T-helper 2 cell (primary cell): ENCODE data around the gene JAM3.
"Not testable (repeated sequence)": the region's sequence is repeated elsewhere in the genome, so short reads cannot be mapped to it uniquely, and the experiment has no call there.

Source experiments
- DNase-seq, 5 experiments: peaks; one replicate each; pipeline versions ENCODE4 v3.0.0 to v3.0.0-alpha.2; 2012 to 2022

The JAM3 gene

DNA sequence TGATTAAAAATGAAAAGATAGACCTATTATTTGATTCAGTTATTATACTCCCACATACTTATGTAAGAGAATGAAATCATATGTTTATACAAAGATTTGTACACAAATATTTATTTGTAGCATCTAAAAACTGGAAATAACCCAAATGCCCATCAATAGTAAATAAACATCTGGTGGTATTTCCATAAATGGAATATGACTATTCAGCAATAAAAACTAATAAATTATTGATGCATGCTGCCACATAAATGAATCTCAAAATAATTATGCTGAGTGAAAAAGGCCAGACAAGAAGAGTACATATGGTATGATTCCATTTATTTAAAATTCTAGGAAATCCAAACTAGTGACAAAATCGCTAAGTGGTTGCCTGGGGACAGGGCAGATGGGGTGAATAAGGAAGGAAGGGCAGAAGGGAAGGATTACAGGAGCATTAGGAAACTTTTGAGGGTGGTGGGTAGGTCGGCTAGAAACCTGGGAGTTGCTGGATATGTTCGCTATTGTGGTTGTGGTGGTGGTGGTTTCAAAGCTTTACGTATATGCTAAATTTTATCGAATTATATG is 41.5 kb downstream of the JAM3 start:
- DNase-seq, result no peak

DNA sequence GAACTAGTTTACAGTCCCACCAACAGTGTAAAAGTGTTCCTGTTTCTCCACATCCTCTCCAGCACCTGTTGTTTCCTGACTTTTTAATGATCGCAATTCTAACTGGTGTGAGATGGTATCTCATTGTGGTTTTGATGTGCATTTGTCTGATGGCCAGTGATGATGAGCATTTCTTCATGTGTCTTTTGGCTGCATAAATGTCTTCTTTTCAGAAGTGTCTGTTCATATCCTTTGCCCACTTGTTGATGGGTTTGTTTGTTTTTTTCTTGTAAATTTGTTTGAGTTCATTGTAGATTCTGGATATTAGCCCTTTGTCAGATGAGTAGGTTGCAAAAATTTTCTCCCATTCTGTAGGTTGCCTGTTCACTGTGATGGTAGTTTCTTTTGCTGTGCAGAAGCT is 44.9 kb downstream of the JAM3 start:
- DNase-seq, result not testable (repeated sequence)

DNA sequence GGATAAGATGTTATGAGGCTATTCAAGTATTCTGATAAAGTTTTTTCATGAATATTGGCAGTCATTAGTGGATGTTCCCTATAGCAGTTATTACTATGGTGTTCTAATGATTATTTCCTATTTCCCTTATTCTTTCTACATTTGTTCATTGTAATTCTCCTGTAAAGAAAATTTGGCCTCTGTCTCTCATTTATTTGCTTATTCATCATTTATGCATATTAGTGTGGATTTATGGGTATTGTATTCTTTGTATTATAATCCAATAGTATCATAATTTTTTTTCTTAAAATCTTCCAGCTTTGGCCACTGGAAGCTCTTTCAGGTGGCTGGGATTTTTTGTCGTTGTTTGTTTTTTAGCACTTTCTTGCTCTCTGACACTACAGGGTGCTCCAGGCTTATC is 47.3 kb downstream of the JAM3 start:
- no peak for DNase-seq

DNA sequence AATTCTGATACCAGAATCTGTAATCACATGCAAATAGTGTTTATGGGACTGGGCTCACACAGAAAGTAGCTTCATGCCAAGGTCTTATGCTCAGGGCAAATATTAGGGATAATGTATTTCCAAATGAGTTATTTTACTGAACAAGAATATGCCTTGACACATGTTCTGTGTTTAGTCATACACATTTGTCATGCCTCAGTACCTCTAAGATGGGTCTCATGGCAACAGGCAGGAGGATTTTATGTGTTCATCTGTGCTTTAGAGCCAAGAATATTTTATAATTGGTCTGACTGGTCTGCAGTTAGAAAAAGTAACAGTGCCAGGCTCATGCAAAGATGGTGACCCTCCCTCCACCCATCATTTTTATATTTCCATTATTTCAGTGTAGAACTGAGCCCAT is 49.1 kb downstream of the JAM3 start:
- no peak for DNase-seq

DNA sequence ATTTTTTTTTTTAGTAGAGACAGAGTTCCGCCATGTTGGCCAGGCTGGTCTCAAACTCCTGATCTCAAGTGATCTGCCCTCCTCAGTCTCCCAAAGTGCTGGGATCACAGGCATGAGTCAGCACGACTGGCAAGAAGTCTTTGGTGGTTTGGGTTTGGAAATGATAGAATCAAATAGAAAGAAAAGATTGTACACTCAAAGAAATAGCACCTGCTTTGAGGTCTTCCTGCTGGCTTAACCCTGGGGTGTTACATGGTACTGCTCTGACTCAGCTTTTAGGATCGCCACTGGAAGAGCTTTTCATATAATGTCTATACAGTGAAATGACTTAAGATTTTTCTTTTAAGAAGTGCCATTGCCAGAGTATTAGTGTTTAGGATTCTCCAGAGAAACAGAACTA is 50.2 kb downstream of the JAM3 start:
- DNase-seq, result peak in 1 of 5 experiments; percentile 28

DNA sequence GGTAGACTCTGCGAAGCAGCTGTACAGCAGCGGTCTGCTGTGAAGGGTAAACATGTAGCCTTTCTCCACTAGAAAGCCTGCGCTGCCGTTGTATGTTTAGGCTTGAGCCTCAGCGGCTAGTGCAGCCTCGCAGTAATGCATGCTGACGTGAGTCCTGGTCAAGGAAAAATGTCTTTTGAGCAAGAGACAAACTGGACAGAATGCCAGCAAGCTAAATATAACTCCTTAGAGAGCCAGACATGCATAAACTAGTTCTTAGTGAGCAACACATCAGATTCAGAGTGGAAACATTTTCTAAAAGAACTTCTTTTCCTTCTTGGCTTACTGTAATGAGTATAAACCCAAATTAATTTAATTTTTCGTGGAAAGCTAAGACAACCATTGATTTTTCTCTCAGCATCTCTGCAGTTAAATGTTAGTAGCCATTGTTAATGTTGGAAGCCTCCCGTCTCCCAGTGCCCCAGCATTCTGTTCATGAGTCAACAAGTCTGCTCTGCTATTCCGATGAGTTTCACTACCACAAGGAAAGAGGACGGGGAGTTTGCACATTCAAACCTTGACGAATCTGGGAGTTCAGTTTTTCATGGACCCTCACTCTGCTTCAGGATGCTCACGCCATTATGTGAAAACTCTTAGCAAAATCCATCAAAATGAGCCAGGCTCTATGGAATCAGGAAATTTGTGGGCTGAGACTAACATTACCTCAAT is 51.4 kb downstream of the JAM3 start:
- no peak for DNase-seq

DNA sequence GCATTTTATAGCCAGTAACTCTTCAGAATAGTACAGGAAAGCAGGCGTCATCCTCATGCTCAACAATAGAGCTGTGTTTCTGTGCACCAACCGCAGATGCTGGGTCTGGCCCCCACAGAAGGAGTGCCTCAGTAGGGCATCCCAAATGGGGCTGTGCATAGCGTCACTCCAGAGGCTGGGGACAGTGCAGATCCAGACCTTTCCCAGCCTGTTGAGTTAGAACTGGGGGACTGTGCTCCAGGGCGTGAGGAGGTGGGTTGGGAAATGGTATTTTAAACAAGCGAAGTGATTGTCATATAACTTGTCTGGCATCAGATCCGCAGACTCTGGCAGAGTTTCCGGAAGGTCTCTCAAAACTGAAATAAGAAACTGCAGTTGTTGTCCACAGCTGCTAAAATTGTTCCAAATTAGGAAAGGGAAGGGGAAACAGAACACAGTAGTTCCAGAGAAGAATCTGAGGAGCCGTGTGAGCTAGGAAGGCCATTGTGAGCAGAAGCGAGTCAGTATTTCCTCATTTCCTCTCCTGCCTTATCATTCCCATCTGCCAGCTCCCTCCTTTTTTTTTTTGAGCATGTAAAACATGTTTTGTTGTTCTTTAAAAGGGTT is 52.2 kb downstream of the JAM3 start:
- DNase-seq, result no peak

DNA sequence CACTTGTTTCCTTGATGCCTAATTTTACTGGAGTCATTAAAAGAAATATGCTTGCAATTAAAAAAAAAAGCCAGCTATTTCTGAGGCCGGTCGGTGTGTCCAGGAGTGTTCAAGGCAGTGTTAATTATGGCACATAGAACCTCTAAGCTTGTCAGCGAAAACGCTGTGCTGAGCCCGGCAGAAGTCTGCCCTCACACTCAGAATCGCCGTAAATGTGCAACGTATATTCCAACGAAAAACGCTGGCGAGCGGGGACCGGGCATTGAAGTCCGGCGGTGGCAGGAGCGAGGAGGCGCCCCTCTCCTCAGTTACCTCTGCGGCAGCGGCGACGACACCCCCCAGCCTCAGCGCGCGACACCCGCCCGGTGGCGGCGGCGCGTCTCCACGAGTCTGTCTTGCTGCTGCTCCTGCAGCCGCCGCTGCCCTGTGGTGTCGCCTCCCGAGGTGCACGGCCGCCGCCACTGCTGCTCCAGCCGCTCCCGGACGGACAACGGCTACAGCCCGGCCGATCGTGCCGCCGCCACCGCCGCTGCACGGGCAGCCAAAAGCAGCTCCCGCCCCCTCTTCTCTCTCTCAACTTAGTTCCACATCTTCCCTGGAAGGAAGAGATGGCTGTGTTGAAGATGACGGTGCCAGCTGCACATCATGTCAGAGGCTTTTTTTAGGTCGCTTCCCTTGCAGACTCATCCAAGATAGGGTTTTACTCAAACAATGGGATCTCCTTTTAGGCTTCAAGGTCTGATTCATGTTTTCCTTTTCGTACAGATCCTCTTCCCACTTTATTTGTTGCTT is 56.0 kb downstream of the JAM3 start:
- peak in 1 of 5 experiments; percentile 8 for DNase-seq

DNA sequence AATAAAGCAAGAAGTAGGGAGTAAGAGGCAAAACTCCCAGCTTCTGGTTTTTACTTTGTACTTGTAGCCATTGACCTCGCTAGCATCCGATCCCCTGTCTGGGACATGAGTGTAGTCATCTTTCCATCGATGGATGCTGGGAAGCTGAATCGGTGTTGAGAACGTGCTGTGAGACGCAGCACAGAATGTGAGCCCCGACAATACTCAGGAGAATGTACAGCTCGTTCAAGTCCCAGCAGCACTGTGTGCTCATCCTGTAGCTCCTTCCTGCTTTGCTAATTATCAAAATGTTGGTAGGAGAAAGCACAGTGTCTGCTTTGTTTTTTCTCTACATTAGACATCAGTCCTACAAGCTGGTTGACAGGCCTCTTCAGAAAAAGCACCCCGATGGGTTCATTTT is 56.6 kb downstream of the JAM3 start:
- no peak for DNase-seq

DNA sequence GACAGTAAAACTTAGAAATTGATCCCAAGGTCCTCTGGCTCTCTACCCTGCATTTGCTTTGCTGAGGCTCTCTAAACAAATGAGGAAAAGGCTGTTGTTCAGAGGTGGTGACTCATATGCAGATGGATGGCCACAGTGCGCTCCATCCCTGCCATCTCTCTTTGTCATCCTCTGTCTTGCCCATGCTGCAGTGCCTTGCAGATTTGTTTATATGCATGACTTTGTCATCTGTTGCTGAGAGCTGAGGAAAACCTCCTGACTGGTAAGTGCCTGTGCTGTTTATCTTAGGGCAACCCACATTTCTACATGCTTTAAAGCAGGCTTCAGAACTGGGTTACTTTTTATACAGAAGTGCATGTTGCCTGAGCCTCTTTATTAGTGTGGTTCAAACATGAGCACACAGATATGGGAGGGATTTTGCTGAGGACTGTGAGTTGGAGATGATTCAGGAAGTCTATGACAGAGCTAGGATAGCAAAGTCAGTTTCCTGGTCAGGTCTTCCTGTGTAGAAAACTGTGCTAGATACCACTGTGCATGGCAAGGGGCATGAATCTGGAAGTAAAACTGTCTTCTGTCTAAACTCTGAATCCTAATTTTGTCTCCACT is 57.4 kb downstream of the JAM3 start:
- no peak for DNase-seq

DNA sequence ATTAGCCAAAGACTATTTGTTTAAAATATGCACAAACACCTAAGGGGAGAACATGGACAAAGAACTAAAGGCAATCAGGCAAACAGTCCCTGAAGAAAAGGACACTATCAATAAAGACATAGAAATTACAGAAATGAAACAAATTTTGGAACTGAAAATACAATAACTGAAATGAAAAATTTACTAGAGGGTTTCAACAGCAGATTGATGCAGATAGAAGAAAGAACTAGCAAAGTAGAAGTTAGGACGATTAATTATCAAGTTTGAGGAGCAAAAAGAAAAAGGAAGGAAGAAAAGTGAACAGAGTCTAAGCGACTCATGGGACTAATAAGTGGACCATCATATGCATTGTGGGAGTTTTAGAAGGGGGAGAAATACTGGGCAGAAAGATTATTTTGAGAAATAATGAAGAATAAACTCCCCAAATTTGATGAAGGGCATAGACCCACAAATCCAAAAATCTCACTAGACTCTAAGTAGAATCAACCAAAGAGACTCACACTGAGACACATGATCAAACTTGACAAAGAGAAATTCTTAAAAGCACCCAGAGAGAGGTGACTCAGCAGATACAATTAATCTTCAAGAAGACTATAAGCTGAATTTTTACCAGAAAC is 62.9 kb downstream of the JAM3 start:
- DNase-seq, result no peak

DNA sequence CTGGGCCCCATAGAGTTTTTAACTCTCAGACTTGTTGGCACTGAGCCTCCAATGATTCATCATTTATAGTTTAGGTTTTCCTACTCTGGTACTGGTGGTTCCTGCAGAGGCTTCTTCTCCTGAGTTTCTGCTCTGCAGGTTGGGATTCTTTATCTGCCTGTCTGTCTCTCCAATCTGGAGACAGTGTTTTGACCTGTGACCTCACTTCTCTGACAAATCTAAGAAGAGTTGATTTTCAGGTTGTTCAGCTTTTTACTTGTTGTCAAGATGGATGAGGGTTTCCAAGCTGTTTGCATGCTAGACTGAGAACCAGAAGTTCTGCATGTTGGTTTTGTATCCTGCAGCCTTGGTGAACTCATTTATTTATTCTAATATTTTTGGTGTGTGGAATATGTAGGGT is 63.9 kb downstream of the JAM3 start:
- DNase-seq, result no peak

DNA sequence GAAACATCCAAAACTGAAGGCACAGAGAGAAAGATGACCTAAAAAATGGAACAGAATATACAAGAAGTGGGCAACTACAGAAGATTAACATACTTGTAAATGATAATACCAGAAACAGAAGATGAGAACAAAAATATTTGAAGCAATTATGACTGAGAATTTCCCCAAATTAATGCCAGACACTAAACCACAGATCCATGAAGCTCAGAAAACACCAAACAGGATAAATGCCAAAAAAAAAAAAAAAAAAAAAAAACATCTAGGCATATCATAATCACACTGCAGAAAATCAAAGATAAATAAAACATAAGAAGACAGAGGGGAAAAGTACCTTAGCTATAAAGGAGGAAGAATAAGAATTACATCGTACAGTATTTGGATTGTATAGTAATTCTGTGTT is 65.3 kb downstream of the JAM3 start:
- DNase-seq, result no peak

DNA sequence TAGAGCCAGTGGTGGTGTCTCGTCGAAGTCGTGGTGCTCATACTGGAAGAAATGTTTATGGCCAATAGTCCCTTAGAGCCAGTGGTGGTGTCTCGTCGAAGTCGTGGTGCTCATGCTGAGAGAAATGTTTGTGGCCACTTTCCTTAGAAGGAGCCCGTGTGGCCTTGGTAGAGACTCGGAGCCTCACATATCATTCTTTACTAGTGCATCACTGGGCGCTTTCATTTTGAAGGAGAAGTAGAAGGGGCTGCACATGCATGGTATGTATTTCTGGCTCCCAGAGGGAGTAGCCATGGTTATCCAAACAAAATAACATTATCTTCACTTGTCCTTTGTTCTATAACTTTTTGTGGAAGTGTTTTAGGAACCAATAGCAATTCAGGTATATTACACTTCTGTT is 69.5 kb downstream of the JAM3 start:
- no peak for DNase-seq

DNA sequence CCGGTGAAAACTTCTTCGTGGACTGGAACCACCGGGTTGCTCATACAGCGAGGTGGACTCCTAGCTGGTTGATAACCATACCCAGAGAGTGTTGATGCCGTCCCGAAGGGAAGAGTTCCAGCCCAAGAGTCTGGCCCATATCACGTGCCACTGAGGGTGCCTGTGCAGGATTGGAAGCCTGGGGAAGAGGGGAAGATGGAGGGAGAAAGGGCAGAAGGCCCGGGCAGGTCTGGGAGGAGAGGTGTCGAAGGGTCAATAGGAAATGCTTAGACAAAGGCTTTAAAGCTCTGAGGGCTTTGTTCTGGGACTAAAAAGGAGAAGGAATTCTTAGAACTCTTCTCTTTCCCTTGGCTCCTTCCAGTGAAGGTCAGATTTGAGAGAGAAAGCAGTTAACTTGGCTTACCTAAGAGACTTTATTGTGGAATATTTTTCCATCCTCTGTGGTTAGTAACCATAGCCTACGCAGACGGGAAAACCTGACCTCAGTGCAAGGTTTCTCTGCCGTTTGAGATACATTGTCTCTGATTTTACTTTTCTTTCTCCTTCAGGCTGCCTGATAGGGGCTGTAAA is 70.5 kb downstream of the JAM3 start:
- DNase-seq, result no peak

DNA sequence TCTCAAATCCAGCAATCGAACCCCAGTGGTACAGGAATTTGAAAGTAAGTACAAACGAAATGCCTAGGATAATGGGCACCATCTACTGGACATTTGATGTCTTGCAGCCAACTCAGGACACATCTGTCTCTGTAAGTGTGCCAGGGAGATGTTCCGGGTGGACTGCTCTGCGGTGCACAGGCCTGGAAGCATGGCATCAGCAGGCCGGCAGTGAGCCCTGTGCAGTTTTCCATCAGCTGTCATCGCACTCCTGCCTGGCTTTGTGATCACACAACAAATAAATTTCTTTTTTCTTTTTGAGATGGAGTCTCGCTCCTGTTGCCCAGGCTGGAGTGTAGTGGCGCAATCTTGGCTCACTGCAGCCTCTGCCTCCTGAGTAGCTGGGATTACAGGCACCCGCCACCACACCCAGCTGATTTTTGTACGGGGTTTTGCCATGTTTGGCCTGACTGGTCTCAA is 71.0 kb downstream of the JAM3 start:
- DNase-seq, result peak in 3 of 5 experiments; percentile 11 to 65 (median 12)

DNA sequence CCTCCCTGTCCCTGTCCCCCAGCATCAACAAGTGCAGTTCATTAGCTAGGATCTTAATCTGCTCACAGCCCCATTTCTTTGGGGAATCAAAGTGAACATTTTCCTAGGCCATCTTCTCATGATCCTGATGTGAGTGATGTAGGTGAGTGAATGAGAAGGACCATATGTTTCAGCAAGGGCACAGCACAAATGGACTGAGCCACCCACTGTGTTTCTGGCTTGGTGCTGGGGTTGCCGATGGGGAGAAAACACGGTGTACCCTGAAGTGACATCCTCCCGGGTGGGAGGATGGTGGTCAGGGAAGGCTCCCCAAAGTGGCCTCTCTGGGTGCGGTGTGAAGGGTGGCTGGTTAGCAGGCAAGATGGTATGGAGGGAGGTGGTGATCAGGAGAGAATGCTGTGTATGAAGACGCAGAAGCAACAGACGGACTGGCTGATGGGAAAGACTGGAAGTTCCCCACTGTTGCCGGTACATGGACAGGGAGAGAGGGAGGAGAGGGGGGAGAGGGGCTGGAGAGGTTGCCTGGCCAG is 72.2 kb downstream of the JAM3 start:
- no peak for DNase-seq

DNA sequence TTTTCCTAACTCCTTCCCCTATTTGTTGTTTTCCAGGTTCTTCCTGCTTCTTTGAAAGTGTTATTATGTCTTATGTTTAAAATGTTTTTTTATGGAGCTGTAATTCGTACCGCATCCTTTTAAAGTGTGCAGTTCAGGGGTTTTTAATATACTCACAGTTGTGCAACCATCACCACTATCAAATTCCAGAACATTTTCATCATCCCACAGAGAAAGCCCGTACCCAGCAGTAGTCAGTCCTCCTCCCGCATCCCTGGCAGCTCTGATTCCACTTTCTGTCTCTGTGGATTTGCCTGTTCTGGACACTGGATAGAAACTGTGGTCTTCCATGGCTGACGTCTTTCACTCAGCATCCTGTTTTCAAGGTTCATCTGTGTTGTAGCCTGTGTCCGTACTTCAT is 73.7 kb downstream of the JAM3 start:
- no peak for DNase-seq

DNA sequence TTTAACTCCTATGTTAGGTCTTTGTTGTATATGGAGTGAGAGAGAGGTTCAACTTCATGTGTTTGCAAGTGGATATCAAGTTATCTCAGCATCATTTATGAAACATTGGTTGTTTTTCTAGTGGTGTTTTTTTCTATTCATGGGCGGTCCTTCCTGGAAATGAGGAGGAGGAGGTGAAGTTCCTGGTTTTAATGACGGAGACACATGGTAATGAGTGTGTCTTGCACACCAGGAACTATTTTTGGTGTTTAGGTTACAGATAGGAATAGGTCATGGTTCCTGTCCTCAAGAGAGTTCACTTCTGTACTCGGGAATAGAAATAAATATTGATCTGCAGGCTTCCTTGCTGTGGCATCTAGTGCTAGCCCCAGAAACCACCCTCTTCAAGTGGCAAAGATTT is 74.9 kb downstream of the JAM3 start:
- no peak for DNase-seq

DNA sequence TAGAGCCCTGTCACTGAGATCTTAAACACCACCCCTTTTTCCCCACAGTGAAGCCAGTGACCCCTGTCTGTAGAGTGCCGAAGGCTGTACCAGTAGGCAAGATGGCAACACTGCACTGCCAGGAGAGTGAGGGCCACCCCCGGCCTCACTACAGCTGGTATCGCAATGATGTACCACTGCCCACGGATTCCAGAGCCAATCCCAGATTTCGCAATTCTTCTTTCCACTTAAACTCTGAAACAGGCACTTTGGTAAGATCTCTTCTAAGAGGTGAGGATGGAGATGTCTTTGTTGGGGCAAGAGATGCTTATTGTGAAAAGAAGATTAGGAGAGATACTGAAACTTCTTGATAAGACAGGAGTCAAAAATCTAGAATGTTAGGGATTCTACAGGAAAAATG is 75.9 kb downstream of the JAM3 start:
- DNase-seq, result no peak

DNA sequence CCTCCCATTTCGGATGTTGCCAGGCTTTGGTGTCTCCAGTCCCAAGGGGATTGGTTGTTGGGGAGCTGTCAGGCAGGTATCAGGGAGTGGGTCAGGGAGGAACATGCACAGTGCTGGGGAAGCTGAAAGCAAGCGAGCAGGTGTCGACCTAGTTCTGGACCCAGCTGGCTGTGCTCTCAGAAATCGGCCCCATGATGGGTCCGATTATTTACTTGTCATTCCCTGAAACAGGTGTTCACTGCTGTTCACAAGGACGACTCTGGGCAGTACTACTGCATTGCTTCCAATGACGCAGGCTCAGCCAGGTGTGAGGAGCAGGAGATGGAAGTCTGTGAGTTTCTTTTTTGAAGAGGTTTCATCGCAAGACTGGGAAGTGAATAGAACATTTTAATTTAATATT is 76.8 kb downstream of the JAM3 start:
- no peak for DNase-seq

DNA sequence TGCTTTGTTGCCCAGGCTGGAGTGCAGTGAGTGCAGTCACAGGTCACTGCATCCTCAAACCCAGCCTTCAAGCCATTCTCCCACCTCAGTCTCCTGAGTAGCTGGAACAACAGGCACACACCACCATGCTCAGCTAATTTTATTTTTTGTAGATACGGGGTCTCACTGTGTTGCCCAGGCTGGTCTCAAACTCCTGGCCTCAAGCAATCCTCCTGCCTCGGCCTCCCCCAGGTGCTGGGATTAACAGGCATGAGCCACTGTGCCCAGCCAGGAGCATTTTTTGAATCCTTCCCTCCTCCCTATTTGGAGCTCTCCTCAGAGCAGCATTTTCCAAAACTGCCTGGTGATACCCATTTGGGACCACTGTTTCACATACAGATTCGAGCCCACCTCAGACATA is 77.7 kb downstream of the JAM3 start:
- DNase-seq, result no peak
